ENCODE results near the gene ENTHD1. TPM values are rescaled to one million over a fixed set of nuclear protein-coding genes. Genes with fewer than 3 reads are reported as not detected.

Gene ENTHD1
- polyA plus RNA-seq, 1 experiment = not detected

DNA sequence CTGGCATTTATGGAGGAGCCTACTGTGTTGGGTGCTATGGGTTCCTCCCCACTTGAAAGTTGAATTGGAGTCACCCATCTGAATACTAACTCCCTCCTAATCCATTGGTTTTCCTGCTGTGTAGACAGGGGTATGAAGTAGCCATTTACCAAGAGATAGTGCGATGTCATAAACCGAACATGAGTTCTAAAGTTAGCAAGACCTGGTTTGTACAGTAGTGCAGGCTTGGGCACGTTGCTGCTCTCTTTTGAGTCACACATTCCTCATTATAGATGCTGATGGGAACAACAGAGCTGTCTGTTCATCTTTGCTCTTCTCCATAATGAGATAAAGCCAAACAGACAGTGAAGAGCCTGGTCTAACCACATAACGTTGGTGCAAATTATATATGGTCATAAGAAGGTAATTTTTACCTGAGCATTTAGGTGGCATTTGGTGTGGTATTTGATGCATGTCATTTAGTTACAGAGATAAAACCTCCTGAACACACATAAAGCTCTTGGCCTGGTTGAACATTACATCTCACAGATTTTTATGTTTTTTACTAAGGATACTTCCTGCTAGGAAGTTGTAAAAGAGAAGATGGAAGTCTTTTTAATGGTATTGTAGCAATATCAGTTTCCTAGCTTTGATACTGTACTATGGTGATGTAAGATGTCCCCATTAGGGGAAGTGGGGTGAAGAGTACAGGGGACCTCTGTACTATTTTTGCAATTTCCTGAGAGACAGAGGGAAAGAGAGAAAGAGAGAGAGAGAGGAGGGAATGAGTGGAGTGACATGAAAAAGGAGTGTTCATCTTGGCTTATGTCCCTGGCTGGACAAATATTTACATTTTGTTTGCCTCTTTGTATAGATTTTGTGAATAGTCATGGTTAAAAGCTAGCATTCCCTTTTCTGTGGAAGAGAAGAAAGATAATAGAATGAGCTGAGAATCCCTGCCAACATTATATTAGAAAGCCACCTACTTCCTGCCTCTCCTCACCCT, 35.3 kb upstream of the ENTHD1 start:
- ChIA-PET CTCF (interaction anchor here (1.4 kb wide), 1 partner anchor 394 kb away, joined by 4 read pairs; no protein-coding TSS in a partner anchor), POLR2A (no interaction called here)
- no peak for DNase-seq (ENCODE audit: low read depth, low spot score)

GRCh38 chr22:39927544-39927943, 34.0 kb upstream of the ENTHD1 start:
- Histone ChIP-seq H3K9me3 (ENCODE audit: control insufficient read depth, insufficient read depth, low read length) (no peaks in the 10 kb centered on the region), H3K4me3 (ENCODE audit: low read depth, low read length) (no peak overlapping the region), H3K27ac (ENCODE audit: low read depth, low read length) (no peak overlapping the region), H3K27me3 (ENCODE audit: control insufficient read depth, insufficient read depth, low read length) (peaks cover 46% of the 10 kb centered on the region)
- POLR2A ChIA-PET = no interaction called here
- TF ChIP-seq, protein P1, sequence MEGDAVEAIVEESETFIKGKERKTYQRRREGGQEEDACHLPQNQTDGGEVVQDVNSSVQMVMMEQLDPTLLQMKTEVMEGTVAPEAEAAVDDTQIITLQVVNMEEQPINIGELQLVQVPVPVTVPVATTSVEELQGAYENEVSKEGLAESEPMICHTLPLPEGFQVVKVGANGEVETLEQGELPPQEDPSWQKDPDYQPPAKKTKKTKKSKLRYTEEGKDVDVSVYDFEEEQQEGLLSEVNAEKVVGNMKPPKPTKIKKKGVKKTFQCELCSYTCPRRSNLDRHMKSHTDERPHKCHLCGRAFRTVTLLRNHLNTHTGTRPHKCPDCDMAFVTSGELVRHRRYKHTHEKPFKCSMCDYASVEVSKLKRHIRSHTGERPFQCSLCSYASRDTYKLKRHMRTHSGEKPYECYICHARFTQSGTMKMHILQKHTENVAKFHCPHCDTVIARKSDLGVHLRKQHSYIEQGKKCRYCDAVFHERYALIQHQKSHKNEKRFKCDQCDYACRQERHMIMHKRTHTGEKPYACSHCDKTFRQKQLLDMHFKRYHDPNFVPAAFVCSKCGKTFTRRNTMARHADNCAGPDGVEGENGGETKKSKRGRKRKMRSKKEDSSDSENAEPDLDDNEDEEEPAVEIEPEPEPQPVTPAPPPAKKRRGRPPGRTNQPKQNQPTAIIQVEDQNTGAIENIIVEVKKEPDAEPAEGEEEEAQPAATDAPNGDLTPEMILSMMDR (IDR thresholded peaks at IDR 0.05; ENCODE audit: low read depth, low read length) = peak; percentile 27; the same call in 1 of the 2 replicates
- no peak for DNase-seq (ENCODE audit: low read depth, low spot score)
- CTCF ChIA-PET = interaction anchor here (1.4 kb wide), 2 partner anchors 97 to 393 kb away, joined by 4 read pairs; no protein-coding TSS in a partner anchor

More for the DNA sequence above, 35.3 kb upstream of the ENTHD1 start:
- Histone ChIP-seq H3K4me3 (ENCODE audit: low read depth, low read length) (no peak overlapping the region), H3K27me3 (ENCODE audit: control insufficient read depth, insufficient read depth, low read length) (peaks cover 44% of the 10 kb centered on the region), H3K27ac (ENCODE audit: low read depth, low read length) (no peak overlapping the region), H3K9me3 (ENCODE audit: control insufficient read depth, insufficient read depth, low read length) (no peaks in the 10 kb centered on the region)
- TF ChIP-seq, protein P1 (IDR thresholded peaks at IDR 0.05; ENCODE audit: low read depth, low read length) = no peak

DNA sequence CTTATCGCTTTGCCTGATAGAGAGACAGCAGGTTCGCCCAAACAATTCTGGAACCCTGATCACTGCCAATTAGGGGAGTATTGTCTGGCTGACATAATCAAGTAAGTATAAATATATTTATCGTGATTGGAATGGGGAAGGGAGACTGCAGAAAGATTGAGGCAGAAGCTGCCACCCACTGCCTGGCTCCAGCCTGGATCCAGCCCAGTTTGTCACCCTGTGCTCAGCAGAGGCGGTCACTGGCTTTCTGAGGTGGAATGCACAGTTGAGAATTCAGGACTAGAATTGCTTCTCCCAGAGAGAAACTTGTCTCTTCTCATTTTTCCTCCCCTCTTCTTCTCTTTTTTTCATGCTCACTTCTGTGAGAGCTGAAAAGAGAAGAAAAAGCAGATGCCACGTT, 33.2 kb upstream of the ENTHD1 start:
- no peaks in the 10 kb centered on the region for H3K9me3 ChIP-seq (ENCODE audit: control insufficient read depth, insufficient read depth, low read length)
- no peak overlapping the region for H3K4me3 ChIP-seq (ENCODE audit: low read depth, low read length)
- TF ChIP-seq, protein P1 (IDR thresholded peaks at IDR 0.05; ENCODE audit: low read depth, low read length) = no peak
- peaks cover 50% of the 10 kb centered on the region for H3K27me3 ChIP-seq (ENCODE audit: control insufficient read depth, insufficient read depth, low read length)
- ChIA-PET POLR2A (no interaction called here), CTCF (interaction anchor here (1.4 kb wide), 1 partner anchor 98 kb away, joined by 4 read pairs; no protein-coding TSS in a partner anchor)
- H3K27ac ChIP-seq (ENCODE audit: low read depth, low read length) = no peak overlapping the region
- DNase-seq (ENCODE audit: low read depth, low spot score) = no peak

DNA sequence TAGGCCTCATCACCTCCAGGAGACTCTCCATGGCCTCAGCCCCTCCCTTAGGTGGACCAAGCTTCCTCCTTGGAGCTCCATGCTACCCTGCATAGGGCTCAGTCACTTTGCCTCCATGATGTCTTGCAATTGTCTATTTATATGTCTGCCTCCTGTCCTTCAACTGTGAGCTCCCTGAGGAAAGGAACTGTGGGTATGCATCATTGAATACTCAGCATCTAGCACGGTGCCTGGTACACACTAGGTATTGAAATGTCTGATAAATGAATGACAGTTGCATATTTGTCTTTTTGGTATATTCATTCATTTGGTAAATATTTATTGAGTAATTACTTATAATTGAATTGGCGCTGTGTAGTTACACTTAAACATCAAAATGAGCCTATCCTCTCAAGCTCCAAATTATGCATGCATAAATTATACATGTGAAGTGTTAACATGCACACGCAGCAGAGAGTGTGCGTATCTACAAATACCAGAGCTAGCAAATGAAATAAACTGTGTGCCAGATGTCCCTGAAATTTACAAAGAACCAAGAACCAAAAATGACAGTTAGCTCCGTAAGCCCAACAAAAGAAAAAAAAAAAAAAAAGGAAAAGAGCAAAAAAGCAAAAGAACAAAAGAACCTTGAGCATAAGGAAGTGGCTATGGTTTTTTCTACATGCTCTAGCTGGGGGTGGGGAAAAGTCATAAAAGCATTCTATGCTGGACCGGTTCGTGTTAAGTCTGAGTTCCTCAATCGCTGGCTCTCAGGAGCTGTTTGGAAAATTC, 32.5 kb upstream of the ENTHD1 start:
- H3K9me3 ChIP-seq (ENCODE audit: control insufficient read depth, insufficient read depth, low read length) = no peaks in the 10 kb centered on the region
- POLR2A ChIA-PET = no interaction called here
- H3K4me3 ChIP-seq (ENCODE audit: low read depth, low read length) = no peak overlapping the region
- TF ChIP-seq, protein P1 (IDR thresholded peaks at IDR 0.05; ENCODE audit: low read depth, low read length) = no peak
- peaks cover 49% of the 10 kb centered on the region for H3K27me3 ChIP-seq (ENCODE audit: control insufficient read depth, insufficient read depth, low read length)
- CTCF ChIA-PET = interaction anchor here (0.5 kb wide), 1 partner anchor 397 kb away, joined by 4 read pairs; no protein-coding TSS in a partner anchor
- no peak overlapping the region for H3K27ac ChIP-seq (ENCODE audit: low read depth, low read length)
- no peak for DNase-seq (ENCODE audit: low read depth, low spot score)

Data from AG04450 (cell line).